Motor neuron (in vitro differentiated cells): ENCODE data around the gene AOPEP. TPM values are rescaled to one million over a fixed set of nuclear protein-coding genes. Genes with fewer than 3 reads are reported as not detected.

Experiments used
- ATAC-seq, 8 experiments: fragments of 200-7000 bp; cut with Tn5 transposase; replicated peaks in 6 of 8; 2 replicates each; pipeline ENCODE4 v1.8.0; 2021; ENCODE audit warnings: mild to moderate bottlenecking in 8 of 8, moderate library complexity in 8 of 8
- H3K27ac ChIP-seq, 2 donors: fragments of 250-450 bp; sonication (Bioruptor Pico); 2 replicates each; pipeline ENCODE4 v1.9.0; 2021; ENCODE audit warnings: antibody characterized with exemption in 2 of 2, mild to moderate bottlenecking in 2 of 2, moderate library complexity in 1 of 2
- H3K4me1 ChIP-seq, 2 donors: fragments of 250-450 bp; sonication (Bioruptor Pico); replicated peaks in 1 of 2; 2 replicates each; pipeline ENCODE4 v1.6.1; 2021; ENCODE audit warnings: antibody characterized with exemption in 2 of 2, mild to moderate bottlenecking in 2 of 2, moderate library complexity in 1 of 2
- H3K4me3 ChIP-seq, 5 donors: fragments of 250-450 bp; sonication (Bioruptor Pico); 2 replicates each; pipeline ENCODE4 v1.9.0; 2021; ENCODE audit warnings: antibody characterized with exemption in 5 of 5, mild to moderate bottlenecking in 5 of 5, moderate library complexity in 4 of 5
- WGBS, 10 experiments: fragments of 450-650 bp; shearing (Covaris generic); methylation state at CpG; one replicate each; pipeline ENCODE4 v1.0.0; 2022; 5-methylcytosine and 5-hydroxymethylcytosine counted together
- in situ Hi-C, 9 experiments: fragments of 400-800 bp; cut with MboI; loops; one replicate each; pipeline ENCODE4 v1.15.0; 2021; ENCODE audit warnings: low sequenced_read_pairs in 9 of 9, low pct_unique_long_range_greater_than_20kb in 2 of 9; ENCODE audit not compliant: unreplicated experiment in 9 of 9
- total RNA-seq, 8 experiments: library from RNA; unstranded; fragments of 300-600 nt; gene quantifications; 2 replicates each; pipeline versions ENCODE4 v1.2.3 to v1.2.4, GENCODE V29; 2022

The AOPEP gene
- total RNA-seq, 8 experiments from 2014 or later: 8.0 to 152 (median 16.8) TPM

- peak in 2 of 8 experiments; percentile 30 to 40 for ATAC-seq
- Histone ChIP-seq H3K4me1 (peaks cover 0 to 9% of the 10 kb centered on the region in 2 donors), H3K27ac (no peak overlapping the region), H3K4me3 (no peak overlapping the region)
- in situ Hi-C loops: loop anchor here in 1 of 9 experiments (25.0 kb wide), 1 partner anchor 92 kb away; no protein-coding TSS in a partner anchor
These were observed 152.7 kb downstream of the AOPEP start for GRCh38 chr9:94879230-94879629.

DNA sequence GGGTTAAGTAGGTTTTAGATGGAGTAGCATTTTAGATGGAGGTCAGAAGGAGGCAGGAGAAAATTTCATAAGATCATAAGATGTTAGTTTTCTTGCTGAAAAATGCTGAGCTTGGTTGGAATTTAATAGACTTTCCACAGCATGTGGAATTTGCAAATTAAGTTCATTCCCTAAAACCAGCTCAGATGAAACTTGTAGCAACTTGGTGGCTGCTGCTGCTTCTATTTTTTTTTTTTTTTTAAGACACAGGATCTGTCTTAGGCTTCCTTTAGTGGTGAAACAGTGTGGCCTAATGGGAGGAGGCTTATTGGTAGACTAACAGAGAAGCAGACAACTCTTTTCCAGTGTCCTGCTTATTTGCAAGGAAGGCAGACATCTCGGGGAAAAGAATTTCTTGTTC lies 154.5 kb downstream of the AOPEP start:
- in situ Hi-C loops: loop anchor here in 1 of 9 experiments (25.0 kb wide), 1 partner anchor 94 kb away; no protein-coding TSS in a partner anchor
- 29 to 100% (median 88%) methylated on average over 1 of the region's 1 CpG; no CpG with 5 or more reads in 3 of the 10 experiments for WGBS, 10 experiments

DNA sequence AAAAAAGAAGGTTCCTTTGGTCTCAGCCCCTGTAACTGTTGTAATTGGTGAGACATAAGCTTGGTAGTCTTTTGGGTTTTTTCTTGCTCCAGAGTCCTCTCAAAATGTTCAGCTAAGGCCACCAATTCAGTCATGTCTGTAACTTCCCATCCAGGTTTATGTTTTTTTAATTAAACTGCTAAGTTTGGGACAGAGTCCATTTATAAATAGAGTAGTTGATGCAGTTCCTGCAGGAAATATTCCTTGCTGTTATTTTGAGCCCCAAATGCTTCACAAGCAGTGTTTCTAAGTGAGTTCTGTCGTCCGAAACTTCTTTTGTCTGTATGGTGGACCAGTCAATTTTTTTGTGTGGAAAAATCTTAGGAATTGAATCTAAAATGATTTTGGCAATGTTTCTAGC lies 155.0 kb downstream of the AOPEP start:
- ATAC-seq: no peak
- in situ Hi-C loops: loop anchor here in 1 of 9 experiments (25.0 kb wide), 1 partner anchor 94 kb away; no protein-coding TSS in a partner anchor
- peaks cover 0 to 9% of the 10 kb centered on the region in 2 donors for H3K4me1 ChIP-seq
- 57 to 100% (median 97%) methylated on average over 1 to 2 of the region's 2 CpGs; no CpG with 5 or more reads in 4 of the 10 experiments for WGBS, 10 experiments
- no peak overlapping the region for H3K27ac ChIP-seq
- no peak overlapping the region for H3K4me3 ChIP-seq

More for the DNA sequence above, 154.5 kb downstream of the AOPEP start:
- Histone ChIP-seq H3K4me1 (peaks cover 0 to 9% of the 10 kb centered on the region in 2 donors), H3K4me3 (no peak overlapping the region), H3K27ac (no peak overlapping the region)
- peak in 3 of 8 experiments; percentile 20 to 60 (median 59) for ATAC-seq

DNA sequence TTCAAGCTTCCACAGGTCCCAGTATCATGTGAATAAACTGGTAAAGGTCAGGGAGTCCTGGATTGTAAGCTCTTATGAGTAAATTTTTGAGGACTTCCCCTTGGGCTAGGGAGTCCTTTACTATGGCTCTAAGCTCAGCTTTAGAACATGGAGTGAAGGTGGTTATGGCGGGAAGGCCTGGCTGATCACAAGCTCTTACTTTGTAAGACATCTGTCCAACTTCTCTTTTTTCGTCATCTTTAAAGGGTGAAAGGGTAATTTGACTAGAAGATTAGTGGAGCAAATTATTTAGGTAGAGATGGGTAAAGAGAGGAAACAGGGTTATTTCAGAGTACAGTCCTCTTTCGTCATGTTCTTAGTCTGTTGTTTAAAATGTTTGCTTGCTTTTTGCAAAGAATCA lies 155.4 kb downstream of the AOPEP start:
- no peak for ATAC-seq
- H3K27ac ChIP-seq: no peak overlapping the region
- H3K4me3 ChIP-seq: no peak overlapping the region
- in situ Hi-C loops: loop anchor here in 1 of 9 experiments (25.0 kb wide), 1 partner anchor 95 kb away; no protein-coding TSS in a partner anchor
- H3K4me1 ChIP-seq: peaks cover 0 to 9% of the 10 kb centered on the region in 2 donors
- WGBS, 10 experiments: 86 to 100% (median 98%) methylated on average over 1 to 3 of the region's 3 CpGs; no CpG with 5 or more reads in 1 of the 10 experiments

DNA sequence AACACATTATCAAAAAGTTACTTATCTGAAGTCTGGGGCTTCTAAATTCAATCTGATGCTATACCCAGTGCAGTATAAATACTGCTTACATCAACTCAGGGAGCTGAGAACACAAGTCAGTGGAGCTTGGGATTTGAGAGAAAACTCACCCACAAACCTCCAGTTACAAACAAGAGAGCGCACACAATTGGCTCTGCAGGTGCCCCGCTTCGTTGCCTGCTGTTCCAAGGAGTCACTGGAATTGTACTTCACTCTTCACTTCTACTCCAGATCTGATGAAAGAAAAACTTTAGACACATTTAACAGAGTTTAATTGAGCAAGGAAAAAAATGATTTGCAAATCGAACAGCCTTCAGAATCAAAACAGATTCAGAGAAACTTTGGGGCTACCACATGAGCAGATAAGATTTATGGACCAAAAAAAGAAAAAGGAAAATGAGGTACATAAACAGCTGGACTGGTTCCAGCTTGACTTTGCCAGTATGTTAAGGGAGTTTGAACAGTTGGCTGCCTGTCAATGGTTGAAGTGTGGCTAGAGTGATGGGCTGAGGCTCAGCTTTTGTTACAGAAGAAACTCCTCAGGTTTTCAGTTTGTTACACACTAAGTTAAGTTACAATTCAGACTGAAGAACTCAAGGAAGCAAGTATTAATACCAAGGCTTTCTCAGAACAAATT lies 156.6 kb downstream of the AOPEP start:
- Histone ChIP-seq H3K27ac (no peak overlapping the region), H3K4me3 (no peak overlapping the region), H3K4me1 (peaks cover 0 to 9% of the 10 kb centered on the region in 2 donors)
- in situ Hi-C loops: loop anchor here in 1 of 9 experiments (25.0 kb wide), 1 partner anchor 96 kb away; no protein-coding TSS in a partner anchor
- 0 to 74% (median 61%) methylated on average over 1 to 4 of the region's 4 CpGs; no CpG with 5 or more reads in 3 of the 10 experiments for WGBS, 10 experiments
- peak in 1 of 8 experiments; percentile 49 for ATAC-seq

- Histone ChIP-seq H3K4me3 (no peak overlapping the region), H3K4me1 (peaks cover 0 to 9% of the 10 kb centered on the region in 2 donors), H3K27ac (no peak overlapping the region)
- 78 to 100% (median 94%) methylated on average over 1 to 4 of the region's 4 CpGs for WGBS, 10 experiments
- ATAC-seq: no peak
- in situ Hi-C loops: loop anchor here in 1 of 9 experiments (25.0 kb wide), 1 partner anchor 99 kb away; no protein-coding TSS in a partner anchor
These were observed 159.5 kb downstream of the AOPEP start for GRCh38 chr9:94885854-94886447.

DNA sequence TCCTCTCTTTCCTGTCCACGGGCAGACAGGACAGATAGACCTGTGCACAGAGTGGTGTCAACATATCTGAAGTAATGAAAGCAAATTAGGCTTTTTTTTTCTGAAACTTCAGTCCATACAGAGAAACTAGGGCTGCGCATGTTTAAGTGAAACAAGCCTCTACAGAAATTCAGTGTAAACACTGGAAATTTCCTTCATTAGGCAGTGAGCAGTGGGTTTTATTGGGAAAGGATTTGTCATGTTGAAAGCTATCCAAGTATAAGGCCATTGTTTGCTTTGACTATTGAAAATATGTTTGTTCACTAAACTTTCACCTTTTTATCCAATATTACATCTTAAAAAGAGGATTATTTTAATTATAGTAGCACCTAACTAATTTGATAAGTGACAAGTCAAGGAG lies 161.2 kb downstream of the AOPEP start:
- WGBS, 10 experiments: 78 to 100% (median 96%) methylated on average over 1 to 2 of the region's 2 CpGs; no CpG with 5 or more reads in 2 of the 10 experiments
- Histone ChIP-seq H3K27ac (no peak overlapping the region), H3K4me3 (no peak overlapping the region), H3K4me1 (peaks cover 0 to 8% of the 10 kb centered on the region in 2 donors)
- in situ Hi-C loops: loop anchor here in 1 of 9 experiments (25.0 kb wide), 1 partner anchor 100 kb away; no protein-coding TSS in a partner anchor
- no peak for ATAC-seq

DNA sequence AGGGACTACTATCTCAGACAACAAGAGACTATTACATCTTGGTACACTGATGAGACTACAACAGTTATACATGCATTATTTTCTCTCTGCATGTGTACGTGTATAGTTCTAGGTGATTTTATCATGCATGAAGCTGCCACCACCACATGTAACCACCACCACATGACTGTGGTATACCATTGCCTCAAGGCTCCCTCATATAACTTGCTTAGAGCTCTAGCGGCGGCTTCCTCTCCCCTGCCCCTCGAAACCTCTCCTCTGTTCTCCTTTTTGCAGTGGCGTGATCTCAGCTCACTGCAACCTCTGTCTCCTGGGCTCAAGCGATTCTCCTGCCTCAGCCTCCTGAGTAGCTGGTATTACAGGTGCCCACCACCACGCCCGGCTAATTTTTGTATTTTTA lies 162.3 kb downstream of the AOPEP start:
- no peak overlapping the region for H3K27ac ChIP-seq
- H3K4me1 ChIP-seq: no peaks in the 10 kb centered on the region
- 80 to 100% (median 99%) methylated on average over 1 to 8 of the region's 8 CpGs; no CpG with 5 or more reads in 2 of the 10 experiments for WGBS, 10 experiments
- no peak overlapping the region for H3K4me3 ChIP-seq
- no peak for ATAC-seq
- in situ Hi-C loops: loop anchor here in 1 of 9 experiments (25.0 kb wide), 1 partner anchor 101 kb away; no protein-coding TSS in a partner anchor

- WGBS, 10 experiments: 63 to 100% (median 99%) methylated on average over 2 to 3 of the region's 3 CpGs
- Histone ChIP-seq H3K4me1 (no peaks in the 10 kb centered on the region), H3K27ac (no peak overlapping the region), H3K4me3 (no peak overlapping the region)
- ATAC-seq: no peak
- in situ Hi-C loops: loop anchor here in 1 of 9 experiments (25.0 kb wide), 1 partner anchor 102 kb away; no protein-coding TSS in a partner anchor
These were observed 163.1 kb downstream of the AOPEP start for GRCh38 chr9:94889628-94890027.

- no peak overlapping the region for H3K4me3 ChIP-seq
- ATAC-seq: no peak
- 87 to 100% (median 100%) methylated on average over 1 of the region's 1 CpG; no CpG with 5 or more reads in 1 of the 10 experiments for WGBS, 10 experiments
- no peaks in the 10 kb centered on the region for H3K4me1 ChIP-seq
- in situ Hi-C loops: loop anchor here in 1 of 9 experiments (25.0 kb wide), 1 partner anchor 104 kb away; no protein-coding TSS in a partner anchor
- no peak overlapping the region for H3K27ac ChIP-seq
These were observed 164.7 kb downstream of the AOPEP start for GRCh38 chr9:94891183-94891582.

DNA sequence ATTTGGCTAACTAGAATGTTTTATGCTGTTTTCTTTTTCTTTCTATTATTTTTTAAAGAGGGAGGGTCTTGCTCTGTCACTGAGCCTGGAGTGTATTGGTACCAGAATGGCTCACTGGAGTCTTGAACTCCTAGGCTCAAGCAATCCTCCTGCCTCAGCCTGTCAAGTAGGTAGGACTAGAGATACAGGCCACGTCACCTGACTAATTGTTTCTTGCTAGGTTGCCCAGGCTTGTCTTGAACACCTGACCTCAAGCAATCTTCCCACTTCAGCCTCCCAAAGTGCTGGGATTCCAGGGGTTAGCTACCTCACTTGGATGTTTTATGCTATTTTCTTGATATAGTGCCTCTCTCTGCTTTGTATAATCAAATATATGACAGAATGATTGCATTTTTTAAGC lies 166.2 kb downstream of the AOPEP start:
- 100% methylated on average over 1 of the region's 1 CpG; no CpG with 5 or more reads in 5 of the 10 experiments for WGBS, 10 experiments
- in situ Hi-C loops: loop anchor here in 1 of 9 experiments (25.0 kb wide), 1 partner anchor 105 kb away; no protein-coding TSS in a partner anchor
- no peak for ATAC-seq
- Histone ChIP-seq H3K27ac (no peak overlapping the region), H3K4me1 (no peaks in the 10 kb centered on the region), H3K4me3 (no peak overlapping the region)

GRCh38 chr9:94894094-94894699 lies 167.7 kb downstream of the AOPEP start:
- no peak overlapping the region for H3K4me3 ChIP-seq
- in situ Hi-C loops: loop anchor here in 1 of 9 experiments (25.0 kb wide), 1 partner anchor 107 kb away; no protein-coding TSS in a partner anchor
- H3K4me1 ChIP-seq: no peaks in the 10 kb centered on the region
- no peak overlapping the region for H3K27ac ChIP-seq
- no peak for ATAC-seq
- WGBS, 10 experiments: 33 to 100% (median 71%) methylated on average over 1 of the region's 1 CpG; no CpG with 5 or more reads in 1 of the 10 experiments
